HG03571 (cell line): ENCODE results near the gene CD84.
"Not testable (repeated sequence)": the region's sequence is repeated elsewhere in the genome, so short reads cannot be mapped to it uniquely, and the experiment has no call there.

Experiments used
- ATAC-seq: cut with Tn5 transposase; IDR thresholded peaks from one replicate; pipeline ENCODE4 v1.9.1; 2021; ENCODE audit not compliant: unreplicated experiment

Gene CD84

GRCh38 chr1:160579216-160579701 is at the start of gene CD84:
CD84 (minus strand) TSS chr1:160579496; CDS start chr1:160579437, 59 bp downstream.
- no peak for ATAC-seq

- ATAC-seq = no peak
Observed at GRCh38 chr1:160628799-160629263, 49.5 kb upstream of the CD84 start.

GRCh38 chr1:160627677-160628289 is 48.5 kb upstream of the CD84 start:
- ATAC-seq = not testable (repeated sequence)

GRCh38 chr1:160626509-160627342 is 47.4 kb upstream of the CD84 start:
- ATAC-seq = no peak

GRCh38 chr1:160625725-160626498 is 46.6 kb upstream of the CD84 start:
- ATAC-seq = no peak

- no peak for ATAC-seq
Observed at GRCh38 chr1:160625321-160625720, 46.0 kb upstream of the CD84 start.

- ATAC-seq = no peak
Observed at GRCh38 chr1:160624464-160624863, 45.2 kb upstream of the CD84 start.

GRCh38 chr1:160623862-160624261 is 44.6 kb upstream of the CD84 start:
- no peak for ATAC-seq

GRCh38 chr1:160623227-160623633 is 43.9 kb upstream of the CD84 start:
- ATAC-seq = no peak

- no peak for ATAC-seq
Observed at GRCh38 chr1:160622501-160623226, 43.4 kb upstream of the CD84 start.

- no peak for ATAC-seq
Observed at GRCh38 chr1:160621633-160622413, 42.5 kb upstream of the CD84 start.

- no peak for ATAC-seq
Observed at GRCh38 chr1:160620942-160621632, 41.8 kb upstream of the CD84 start.

- ATAC-seq = no peak
Observed at GRCh38 chr1:160619742-160620277, 40.5 kb upstream of the CD84 start.

- ATAC-seq = no peak
Observed at GRCh38 chr1:160618763-160619274, 39.5 kb upstream of the CD84 start.

- ATAC-seq = no peak
Observed at GRCh38 chr1:160618327-160618726, 39.0 kb upstream of the CD84 start.

GRCh38 chr1:160615660-160616059 is 36.4 kb upstream of the CD84 start:
- no peak for ATAC-seq

GRCh38 chr1:160614410-160614809 is 35.1 kb upstream of the CD84 start:
- ATAC-seq = no peak

- ATAC-seq = no peak
Observed at GRCh38 chr1:160612613-160613218, 33.4 kb upstream of the CD84 start.
